Stimulated activated CD8-positive, alpha-beta memory T cell treated with anti-CD3 and anti-CD28 coated beads, Interleukin-7, amount 100 ng/mL, for 48 hours (primary cell): ENCODE measurements around the gene CD34.

Experiments used
- DNase-seq, 2 donors: peaks; one replicate each; pipeline ENCODE4 v3.0.0-alpha.2; 2020; ENCODE audit warnings: low read depth in 1 of 2; ENCODE audit errors: extremely low read depth in 1 of 2

CD34 gene

DNA sequence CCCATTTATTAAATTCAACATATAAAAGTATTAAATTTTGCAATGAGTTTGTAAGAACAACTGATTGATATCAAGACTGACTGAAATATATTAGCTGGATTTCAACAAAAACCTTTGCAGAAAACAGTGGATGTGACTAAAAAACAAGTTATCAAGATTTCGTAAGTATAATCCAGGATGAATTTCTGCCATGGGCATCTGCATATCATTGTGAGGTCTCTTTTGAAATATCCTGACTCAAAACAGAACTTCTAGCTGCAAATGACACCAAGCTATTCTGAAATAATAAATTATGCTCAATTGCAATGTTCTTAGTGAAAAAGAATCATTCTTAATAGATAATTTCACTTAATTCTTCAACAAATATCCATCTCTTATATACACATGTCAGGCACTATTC lies 52.6 kb downstream of the CD34 start:
- no peak for DNase-seq

DNA sequence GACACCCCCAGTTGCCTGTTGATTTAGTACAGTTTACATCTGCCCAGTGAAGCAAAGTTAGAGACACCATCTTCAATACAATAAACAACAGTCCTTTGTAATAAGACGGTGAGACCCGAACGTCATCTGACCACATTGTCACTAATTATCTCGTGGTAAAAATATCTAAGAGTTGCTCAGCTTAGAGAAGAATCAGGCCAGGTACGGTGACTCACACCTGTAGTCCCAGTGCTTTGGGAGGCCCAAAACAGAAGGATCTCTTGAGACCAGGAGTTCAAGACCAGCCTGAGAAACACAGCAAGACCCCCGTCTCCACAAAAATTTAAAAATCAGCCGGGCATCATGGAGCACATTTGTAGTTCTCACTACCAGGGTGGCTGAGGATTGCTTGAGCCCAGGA lies 53.5 kb downstream of the CD34 start:
- DNase-seq, result no peak

DNA sequence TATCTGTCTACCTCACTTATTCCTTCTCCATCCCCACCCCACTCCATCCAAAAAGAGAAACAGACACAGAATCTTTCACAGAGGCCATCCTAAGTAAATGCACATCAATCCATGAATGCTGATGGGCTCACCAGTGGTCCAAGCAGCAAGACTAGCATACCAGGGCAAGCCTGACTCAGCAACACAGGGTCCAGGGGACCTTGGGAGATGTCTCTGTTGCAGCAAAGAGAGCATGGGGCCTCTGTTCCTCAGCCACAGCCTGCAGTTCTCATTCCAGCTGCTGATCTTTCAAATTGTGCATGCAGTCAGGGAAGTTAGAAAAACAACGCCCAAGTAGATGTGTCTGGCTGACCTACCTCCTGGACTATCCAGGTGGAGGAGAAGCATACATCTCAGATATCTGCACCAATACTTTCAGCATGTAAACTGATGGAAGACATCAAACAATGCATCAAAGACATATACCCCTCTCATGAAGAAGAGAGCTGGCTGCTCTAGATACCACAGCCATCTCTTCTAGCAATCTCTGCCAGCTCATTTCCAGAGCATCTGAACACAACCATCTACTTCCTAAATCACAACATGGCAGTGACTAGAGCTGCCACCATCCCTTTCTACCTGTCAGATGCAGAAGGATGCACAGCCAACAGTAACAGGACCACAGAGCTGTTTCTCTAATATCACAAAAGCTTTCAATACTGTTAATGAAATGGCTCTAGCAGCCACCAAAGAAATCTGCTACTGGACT lies 54.5 kb downstream of the CD34 start:
- DNase-seq, result no peak

DNA sequence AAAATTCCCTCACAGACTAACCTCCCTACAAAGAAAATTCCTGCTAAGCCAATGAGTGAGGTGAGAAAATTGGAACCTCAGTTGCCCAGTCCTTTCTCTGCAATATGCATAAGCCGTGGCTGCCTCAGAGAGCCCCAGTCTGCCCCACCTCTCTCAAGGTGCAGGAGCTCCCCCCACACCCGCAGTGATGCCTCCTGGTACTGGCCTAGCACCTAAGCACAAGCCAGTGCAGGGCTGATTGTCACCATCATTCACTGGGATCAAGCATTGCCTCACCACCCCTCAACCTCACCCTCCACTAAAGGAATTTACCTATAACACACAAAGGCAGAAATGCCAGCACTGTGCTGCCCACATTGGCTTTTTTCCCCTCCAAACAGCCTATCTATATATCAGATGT lies 56.9 kb downstream of the CD34 start:
- DNase-seq, result no peak

DNA sequence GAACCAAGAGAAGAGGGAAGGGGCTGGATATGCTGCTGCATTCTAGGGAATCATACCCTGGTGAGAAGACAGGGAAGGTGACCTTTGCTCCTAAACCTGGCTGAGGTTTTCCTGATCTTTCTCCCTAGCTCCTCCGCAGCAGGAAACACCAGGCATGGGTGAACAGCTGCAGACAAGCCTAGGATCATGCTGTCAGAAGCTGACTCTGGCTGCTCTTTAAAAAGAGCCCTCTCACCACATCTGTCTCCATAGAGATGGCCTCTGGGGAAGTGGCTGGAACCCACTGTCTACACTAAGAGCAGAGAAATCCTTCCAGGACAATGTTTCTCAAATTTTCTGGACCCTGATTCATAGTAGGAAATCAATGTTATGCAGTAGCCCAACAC lies 57.6 kb downstream of the CD34 start:
- no peak for DNase-seq

DNA sequence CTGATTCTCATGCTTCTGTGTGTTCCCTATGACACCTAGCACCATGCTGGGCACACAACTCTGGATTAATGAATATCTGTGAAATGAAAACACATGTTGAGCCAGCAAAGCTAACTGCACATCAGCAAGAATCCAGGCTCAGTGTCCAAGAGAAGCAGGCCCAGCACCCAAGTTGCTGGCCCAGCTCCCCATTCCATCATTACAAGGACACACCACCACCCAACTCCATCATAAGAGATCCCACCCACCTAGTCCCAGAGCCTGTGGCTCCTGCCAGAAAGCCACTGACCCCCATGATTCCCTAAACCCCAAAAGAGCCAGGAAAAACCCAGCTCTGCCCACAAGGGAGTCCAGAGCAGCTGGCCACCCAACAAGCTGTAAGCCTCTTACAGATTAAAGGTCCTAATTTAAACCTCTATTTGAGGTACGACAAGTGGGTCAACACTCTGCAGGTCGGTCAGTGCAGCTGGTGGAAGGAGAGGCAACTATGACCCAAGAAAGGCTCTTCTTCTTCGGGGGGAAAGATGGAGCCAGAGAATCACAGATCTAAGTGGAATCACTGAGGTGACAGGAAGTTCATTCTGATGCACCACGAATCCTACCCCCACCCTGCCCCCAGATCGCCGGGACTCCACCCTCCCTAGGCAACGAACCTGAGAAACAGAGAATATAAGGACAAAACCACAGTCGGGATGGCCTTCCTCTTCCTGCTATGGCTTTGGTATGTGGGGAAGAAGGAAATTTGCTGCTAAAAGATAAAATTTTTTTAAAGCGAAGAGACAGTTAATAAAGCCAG lies 58.2 kb downstream of the CD34 start:
- no peak for DNase-seq

DNA sequence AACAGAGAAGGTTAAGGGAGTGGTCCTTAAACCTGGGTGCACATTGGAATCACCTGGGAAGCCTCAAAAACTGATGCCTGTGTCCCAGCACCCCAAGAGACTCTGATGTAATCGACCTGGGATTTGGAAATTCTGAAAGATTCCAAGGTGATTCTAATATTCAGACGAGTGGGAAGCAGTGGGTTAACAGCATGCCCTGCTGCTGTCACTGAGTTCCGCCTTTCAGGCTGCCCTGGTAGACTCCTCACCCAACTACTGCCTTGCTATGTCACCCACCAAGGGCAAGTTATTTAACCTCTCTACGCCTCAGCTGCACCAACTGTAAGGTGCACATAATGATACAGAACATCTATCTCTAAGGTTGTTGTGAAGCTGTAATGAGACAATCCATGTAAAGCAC lies 59.2 kb downstream of the CD34 start:
- DNase-seq, result no peak

DNA sequence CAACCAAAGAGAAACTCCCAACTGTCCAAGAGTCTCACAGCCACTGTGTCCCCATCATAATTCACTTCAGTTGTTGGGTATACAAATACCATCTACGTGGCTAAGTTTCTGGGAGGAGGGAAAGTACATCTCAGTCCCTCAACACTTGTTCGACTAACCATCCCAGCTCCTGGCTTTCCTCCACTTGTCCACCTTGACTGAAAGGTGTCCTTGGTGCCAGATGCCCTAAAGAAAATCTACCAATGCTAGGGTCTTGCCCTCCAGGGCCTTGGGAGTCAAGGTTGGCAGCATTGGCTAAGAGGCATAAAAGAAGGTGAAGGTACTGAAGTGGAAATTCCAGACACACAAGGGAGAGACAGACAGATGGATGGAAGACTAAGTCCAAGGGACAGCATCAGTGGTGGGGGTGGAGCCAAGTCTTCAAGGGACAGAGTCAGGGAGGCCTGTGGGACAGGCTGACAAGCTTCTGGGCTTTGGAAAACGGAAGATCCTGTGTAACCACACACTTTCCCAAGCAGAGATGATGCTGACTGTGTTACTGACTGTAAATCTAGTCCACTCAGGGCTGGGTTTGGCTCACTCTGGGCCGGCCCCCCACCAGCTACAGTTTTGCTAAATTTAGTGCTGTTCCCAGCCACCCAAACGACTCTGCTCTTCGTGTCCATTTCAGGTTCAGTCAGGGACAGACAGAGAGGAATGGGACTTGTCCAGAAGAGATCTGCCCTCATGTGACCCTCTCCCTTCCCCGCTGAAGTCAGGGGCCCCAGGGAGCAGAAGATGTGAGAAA lies 60.1 kb downstream of the CD34 start:
- DNase-seq, result no peak

DNA sequence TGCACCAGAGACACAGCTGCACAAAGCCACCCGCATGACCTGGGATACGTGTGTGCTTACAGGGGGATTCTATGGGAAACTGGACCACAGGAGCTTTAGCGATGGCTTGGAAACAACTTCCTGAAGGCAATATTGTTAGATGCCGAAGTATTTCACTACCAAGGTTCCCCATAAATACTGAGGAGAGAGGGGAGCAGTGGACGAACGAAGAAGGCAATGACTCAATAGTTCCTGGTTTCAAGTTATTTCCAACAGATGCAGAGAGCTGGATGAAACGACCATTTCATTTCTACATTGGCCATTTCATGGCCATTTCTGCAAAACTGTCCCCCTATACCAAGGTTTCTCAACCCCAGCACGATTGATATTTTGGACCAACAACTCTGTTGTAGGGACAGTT lies 61.3 kb downstream of the CD34 start:
- DNase-seq, result no peak

DNA sequence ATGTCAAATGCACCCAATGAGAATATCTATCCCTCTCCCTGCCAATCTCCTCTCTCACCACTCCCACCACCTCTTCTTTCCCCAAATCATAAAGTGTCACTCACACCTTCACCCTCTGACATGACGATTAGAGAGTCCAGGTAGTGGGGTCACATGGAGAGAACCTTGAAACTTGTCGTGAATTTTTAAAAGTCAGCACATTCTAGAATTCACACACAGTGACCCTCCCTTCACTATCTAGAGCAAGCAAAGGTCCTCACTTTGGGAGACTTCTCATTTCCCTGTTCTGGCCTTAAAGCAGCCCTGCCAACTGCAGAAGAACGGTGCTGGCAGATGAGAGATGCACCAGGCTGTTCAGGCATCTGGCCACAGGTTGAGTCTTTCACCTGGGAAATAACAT lies 61.9 kb downstream of the CD34 start:
- no peak for DNase-seq

DNA sequence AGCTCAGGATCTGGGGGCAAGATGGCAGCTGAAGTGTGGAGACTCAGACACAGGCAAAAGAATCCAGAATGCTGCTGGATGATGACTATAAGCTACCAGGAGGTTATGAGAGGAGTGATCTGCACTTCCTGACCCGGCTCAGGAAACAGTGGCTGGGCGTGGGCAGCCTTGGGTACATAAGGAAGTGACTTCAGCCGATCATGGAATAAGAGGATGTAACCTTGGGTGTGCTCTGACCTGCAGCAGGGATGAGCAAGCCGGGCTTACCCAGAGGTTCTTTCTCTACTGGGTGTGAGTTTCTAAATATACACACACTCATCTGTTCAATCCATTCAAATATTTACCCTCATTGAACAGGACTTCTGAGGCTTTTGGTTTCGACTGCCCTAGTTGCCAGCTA lies 62.7 kb downstream of the CD34 start:
- peak in 1 of 2 donors; percentile 57 for DNase-seq

DNA sequence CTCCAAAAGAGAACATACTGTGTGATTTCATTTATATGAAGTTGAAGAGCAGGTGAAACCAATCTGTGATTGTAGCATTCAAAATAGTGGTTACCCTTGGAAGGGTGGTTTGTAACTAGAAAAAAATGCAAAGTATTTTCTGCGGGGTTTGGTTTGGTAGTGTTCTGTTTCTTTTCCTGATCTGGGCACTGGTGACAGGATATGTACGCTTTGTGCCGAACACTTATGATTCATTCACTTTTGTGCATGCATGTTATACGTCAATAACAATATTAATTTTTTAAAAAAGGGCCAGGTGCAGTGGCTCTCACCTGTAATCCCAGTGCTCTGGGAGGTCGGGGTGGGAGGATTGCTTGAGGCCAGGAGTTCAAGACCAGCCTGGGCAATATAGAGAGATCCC lies 63.8 kb downstream of the CD34 start:
- no peak for DNase-seq

DNA sequence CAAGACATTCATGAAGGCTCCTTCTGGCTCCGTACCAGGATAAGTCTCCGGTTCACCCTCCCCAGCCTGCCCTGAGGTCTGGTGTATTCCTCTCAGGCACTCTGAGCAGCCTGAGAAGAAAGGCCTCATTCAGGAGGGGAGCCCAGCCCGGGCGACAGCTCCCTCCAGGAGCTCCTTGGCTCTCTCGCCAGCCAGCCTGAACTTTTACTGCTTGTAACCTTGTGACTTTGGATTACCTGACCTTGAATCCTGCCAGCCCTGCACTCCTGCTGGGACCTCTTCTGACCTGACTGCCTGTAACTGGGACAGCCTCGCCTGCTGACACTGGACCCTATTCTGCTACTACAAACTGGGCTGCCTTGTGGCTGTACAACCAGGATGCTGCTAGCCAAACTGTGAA lies 65.8 kb downstream of the CD34 start:
- no peak for DNase-seq

DNA sequence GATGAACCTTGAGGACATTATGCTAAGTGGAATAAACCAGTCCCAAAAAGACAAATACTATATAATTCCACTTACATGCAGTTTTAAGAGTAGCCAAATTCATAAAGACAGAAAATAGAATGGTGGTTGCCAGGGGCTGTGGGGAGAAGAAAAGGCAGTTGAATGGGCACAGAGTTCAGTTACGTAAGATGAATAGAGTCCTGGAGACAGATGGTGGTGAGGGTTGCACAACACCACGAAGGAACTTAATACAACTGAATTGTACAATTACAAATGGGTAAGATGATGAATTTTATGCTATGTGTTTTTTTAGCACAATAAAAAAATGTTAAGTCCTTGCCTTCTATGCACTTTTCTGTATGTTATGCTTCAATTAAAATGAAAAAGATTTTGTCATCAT lies 66.6 kb downstream of the CD34 start:
- DNase-seq, result no peak

DNA sequence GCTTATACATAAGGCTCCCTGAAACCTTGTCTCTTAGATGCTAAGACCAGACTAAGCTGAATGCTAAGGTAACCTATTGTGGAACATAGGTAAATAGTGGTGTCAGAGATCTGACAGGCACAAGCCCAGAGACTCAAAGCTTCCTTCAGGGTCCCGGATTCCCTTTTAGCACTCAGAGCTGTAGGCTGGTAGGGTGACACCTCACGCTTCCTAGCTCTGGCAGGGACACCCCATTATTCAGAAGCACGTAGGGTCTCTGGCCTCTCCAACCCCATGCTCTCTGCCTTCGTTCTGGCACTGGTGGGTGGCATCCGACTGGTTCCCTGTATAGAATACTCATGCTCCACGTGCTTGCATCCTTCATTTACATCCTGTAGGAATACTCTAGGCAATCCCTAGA lies 68.4 kb downstream of the CD34 start:
- no peak for DNase-seq

DNA sequence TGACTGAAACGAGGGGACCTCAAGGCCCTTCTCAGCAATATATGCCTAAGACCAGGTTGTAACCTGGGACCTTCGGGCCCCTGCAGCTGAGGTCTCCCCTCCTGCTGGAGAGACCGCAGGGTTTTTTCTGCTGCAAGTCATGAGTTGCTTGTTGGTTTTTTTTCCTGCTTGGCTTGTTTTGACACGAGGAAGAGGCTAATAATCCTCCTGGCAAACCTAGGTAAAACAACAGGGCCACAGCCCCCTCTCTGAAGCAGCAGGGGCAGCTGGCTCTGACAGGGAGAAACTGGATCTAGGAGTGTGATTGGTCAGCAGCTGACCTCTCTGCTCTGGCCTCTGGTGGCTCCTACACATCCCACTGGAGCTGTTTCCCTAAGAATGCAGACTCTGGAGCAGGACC lies 69.0 kb downstream of the CD34 start:
- no peak for DNase-seq

DNA sequence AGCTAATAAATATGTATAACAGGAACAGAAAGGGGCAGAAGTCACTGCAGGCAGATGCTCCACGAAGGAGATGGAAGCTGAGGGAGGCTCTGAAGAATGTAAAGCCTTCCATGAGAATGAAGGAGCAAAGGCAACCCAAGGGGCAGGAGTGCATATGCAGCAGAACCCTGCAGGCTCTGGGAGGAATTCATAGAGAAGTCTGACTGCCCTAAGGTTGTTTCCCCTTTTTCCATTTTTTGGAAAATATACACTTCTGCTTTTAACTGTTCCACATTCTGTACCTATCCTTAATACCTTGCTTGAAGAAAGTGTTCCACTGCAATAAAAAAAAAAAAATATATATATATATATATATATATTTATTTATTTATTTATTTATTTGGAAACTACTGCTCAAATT lies 69.6 kb downstream of the CD34 start:
- no peak for DNase-seq

DNA sequence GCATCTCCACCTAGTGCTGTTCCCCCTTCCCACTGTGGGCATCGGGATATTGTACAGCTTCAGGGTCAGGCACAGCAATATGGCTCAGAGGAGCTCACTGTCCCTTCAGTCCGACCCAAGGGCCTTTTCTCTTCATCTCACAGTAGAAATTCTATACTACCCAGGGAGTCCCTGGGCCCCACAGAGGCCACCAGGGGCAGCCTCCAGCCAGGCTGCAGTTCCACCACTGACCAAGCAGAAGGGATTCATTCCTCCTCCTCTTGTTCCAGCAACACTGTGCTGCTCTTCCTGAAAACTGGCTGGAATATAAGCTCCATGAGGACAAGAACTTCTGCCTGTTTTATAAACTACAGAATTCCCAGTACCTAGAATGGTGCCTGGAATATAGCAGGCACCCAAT lies 70.5 kb downstream of the CD34 start:
- no peak for DNase-seq

DNA sequence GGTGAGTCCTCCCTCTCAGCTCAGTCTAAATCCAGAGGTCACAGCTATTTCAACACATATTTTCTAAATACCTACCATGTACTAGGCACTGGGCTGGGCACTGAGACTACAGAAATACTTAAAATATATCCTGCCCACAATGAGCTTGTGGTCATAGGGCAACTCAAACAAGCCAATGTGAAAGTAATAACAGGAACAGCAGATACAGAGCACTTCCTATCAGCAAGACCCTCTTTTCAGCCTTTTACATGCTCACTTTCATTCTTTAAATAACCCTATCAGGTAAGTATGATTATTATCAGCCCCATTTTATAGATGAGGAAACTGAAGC lies 71.9 kb downstream of the CD34 start:
- DNase-seq, result no peak

DNA sequence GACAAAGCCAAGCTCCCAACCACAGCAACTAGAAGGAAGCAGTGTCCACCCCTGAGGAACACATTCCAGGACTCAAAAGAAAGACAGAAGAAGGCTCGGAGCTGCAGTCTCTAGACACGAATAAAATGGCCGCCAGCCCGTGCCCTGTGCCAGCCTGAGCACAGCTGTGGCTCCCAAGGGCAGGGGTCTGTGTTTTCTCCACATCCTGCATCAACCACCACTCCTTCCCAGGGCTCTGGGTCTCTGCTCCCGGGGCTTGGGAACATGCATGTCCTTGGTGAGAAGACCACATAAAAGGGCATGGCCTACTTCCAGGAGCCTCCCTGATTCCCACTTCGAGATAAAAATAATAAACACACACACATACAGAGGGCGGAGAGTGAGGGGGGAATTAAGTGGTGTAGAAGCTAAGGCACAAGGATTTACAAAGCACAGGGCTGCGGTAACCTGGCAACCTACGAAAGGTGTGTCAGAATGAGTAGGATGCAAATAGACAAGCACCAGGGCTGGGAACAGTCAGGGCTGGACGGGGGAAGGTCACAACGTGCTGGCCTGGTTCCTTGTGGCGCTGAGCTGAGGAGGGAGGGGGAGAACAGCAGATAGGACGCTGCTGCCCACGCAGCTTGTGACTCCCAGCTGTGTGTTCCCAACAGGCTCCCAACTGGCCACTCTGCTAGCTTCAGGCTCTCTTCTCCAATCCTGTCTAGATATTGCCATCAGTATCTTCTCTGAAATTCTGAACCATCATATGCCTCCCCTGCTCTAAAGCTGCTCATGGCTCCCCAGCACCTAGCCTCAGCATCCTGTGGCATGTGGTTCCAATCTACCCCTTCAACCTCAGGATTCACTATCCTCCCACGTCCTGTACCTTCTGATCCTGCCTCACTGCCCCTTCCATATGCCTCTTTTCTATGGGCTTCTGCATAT lies 72.5 kb downstream of the CD34 start:
- no peak for DNase-seq

DNA sequence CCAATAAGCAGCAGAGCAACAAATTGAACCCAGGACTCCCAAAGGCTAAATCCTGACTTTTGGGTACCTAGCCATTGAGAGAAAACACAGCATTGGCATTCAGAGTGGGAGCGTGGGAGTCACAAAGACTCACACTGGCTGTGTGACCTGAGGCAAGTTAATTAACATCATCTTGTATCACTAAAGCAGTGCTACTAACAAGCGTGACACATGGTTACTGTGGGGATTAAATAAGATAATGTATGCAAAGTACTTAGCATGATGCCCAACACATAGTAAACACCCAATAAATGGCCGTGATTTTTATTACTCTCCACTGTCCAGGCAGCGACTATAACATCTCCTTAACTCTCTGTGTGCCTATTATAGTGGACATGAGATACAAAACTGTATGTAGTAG lies 73.3 kb downstream of the CD34 start:
- DNase-seq, result no peak
